ENCODE data around the gene TFAP2C. TPM values are rescaled to one million over a fixed set of nuclear protein-coding genes. Genes with fewer than 3 reads are reported as not detected.

TFAP2C gene
- under 1 TPM; 0.23 to 0.38 TPM for total RNA-seq
- long read RNA-seq, donor 1, result 0 reads
- long read RNA-seq, donor 2, partial matches to known transcripts, result 0 of 1 reads
- long read RNA-seq, donor 2, other reads (novel, unspliced or antisense), result 1 of 1 reads

GRCh38 chr20:56628873-56629463 lies at the start of gene TFAP2C:
Gene TFAP2C (plus strand): TSS chr20:56629306. CDS start chr20:56629545, 239 bp downstream.
- DNase-seq (ENCODE audit: low spot score), result peak; percentile 88
- intact Hi-C loops (cut with DNase I), result no loop called here

GRCh38 chr20:56580226-56580625 lies 48.9 kb upstream of the TFAP2C start:
- intact Hi-C loops (cut with DNase I), result no loop called here

GRCh38 chr20:56581701-56582100 lies 47.4 kb upstream of the TFAP2C start:
- intact Hi-C loops (cut with DNase I), result no loop called here

More at GRCh38 chr20:56580226-56580625, 48.9 kb upstream of the TFAP2C start:
- DNase-seq (ENCODE audit: low spot score), result no peak

GRCh38 chr20:56582542-56582941 lies 46.6 kb upstream of the TFAP2C start:
- DNase-seq (ENCODE audit: low spot score), result no peak
- intact Hi-C loops (cut with DNase I), result no loop called here

More at GRCh38 chr20:56581701-56582100, 47.4 kb upstream of the TFAP2C start:
- DNase-seq (ENCODE audit: low spot score), result no peak

- DNase-seq (ENCODE audit: low spot score), result no peak
- intact Hi-C loops (cut with DNase I), result no loop called here
Measured at GRCh38 chr20:56584916-56585315, 44.2 kb upstream of the TFAP2C start.

- intact Hi-C loops (cut with DNase I), result no loop called here
- no peak for DNase-seq (ENCODE audit: low spot score)
Measured at GRCh38 chr20:56587307-56588041, 41.6 kb upstream of the TFAP2C start.

GRCh38 chr20:56588996-56589395 lies 40.1 kb upstream of the TFAP2C start:
- DNase-seq (ENCODE audit: low spot score), result no peak
- intact Hi-C loops (cut with DNase I), result no loop called here

GRCh38 chr20:56589633-56590032 lies 39.5 kb upstream of the TFAP2C start:
- intact Hi-C loops (cut with DNase I), result no loop called here
- DNase-seq (ENCODE audit: low spot score), result no peak

- intact Hi-C loops (cut with DNase I), result no loop called here
- no peak for DNase-seq (ENCODE audit: low spot score)
Measured at GRCh38 chr20:56590888-56591287, 38.2 kb upstream of the TFAP2C start.

GRCh38 chr20:56592211-56592610 lies 36.9 kb upstream of the TFAP2C start:
- intact Hi-C loops (cut with DNase I), result no loop called here
- DNase-seq (ENCODE audit: low spot score), result no peak

GRCh38 chr20:56592817-56593216 lies 36.3 kb upstream of the TFAP2C start:
- no peak for DNase-seq (ENCODE audit: low spot score)
- intact Hi-C loops (cut with DNase I), result no loop called here

- no peak for DNase-seq (ENCODE audit: low spot score)
- intact Hi-C loops (cut with DNase I), result no loop called here
Measured at GRCh38 chr20:56595746-56596475, 33.2 kb upstream of the TFAP2C start.

GRCh38 chr20:56601166-56601565 lies 27.9 kb upstream of the TFAP2C start:
- intact Hi-C loops (cut with DNase I), result no loop called here
- DNase-seq (ENCODE audit: low spot score), result no peak

GRCh38 chr20:56604673-56605072 lies 24.4 kb upstream of the TFAP2C start:
- no peak for DNase-seq (ENCODE audit: low spot score)
- intact Hi-C loops (cut with DNase I), result no loop called here

GRCh38 chr20:56605261-56605996 lies 23.7 kb upstream of the TFAP2C start:
- intact Hi-C loops (cut with DNase I), result no loop called here
- no peak for DNase-seq (ENCODE audit: low spot score)

- no peak for DNase-seq (ENCODE audit: low spot score)
- intact Hi-C loops (cut with DNase I), result no loop called here
Measured at GRCh38 chr20:56606174-56606945, 22.7 kb upstream of the TFAP2C start.

- no peak for DNase-seq (ENCODE audit: low spot score)
- intact Hi-C loops (cut with DNase I), result no loop called here
Measured at GRCh38 chr20:56607061-56607704, 21.9 kb upstream of the TFAP2C start.

GRCh38 chr20:56608376-56608775 lies 20.7 kb upstream of the TFAP2C start:
- no peak for DNase-seq (ENCODE audit: low spot score)
- intact Hi-C loops (cut with DNase I), result no loop called here
